GM23338 (cell line): ENCODE measurements around the gene CTNND2.

Experiments
- EZH2 ChIP-seq: fragments of 200-600 bp; sonication (generic); IDR thresholded peaks from one replicate; pipeline ENCODE4 v1.8.0; 2017; ENCODE audit warnings: antibody characterized with exemption, mild to moderate bottlenecking, low read depth; ENCODE audit not compliant: unreplicated experiment
- EZH2phosphoT487 ChIP-seq: fragments of 200-600 bp; sonication (generic); IDR thresholded peaks from one replicate; pipeline ENCODE4 v1.8.1; 2018; ENCODE audit warnings: antibody characterized with exemption; ENCODE audit not compliant: unreplicated experiment
- JUNB ChIP-seq: IDR thresholded peaks from one replicate; pipeline ENCODE4 v1.6.1; 2016; ENCODE audit warnings: antibody characterized with exemption; ENCODE audit not compliant: unreplicated experiment
- TF ChIP-seq, protein P1 (sequence below): IDR thresholded peaks from one replicate; pipeline ENCODE4 v1.6.1; 2018; ENCODE audit warnings: antibody characterized with exemption; ENCODE audit not compliant: unreplicated experiment
- TF ChIP-seq, protein P2 (sequence below), 2 experiments: fragments of 200-600 bp in 1 of 2; sonication (generic) in 1 of 2; conservative IDR thresholded peaks; 2 replicates each; pipeline versions ENCODE4 v1.5.1 to v1.6.1; 2016 to 2017; ENCODE audit warnings: antibody characterized with exemption in 2 of 2, low read depth in 2 of 2, mild to moderate bottlenecking in 2 of 2, moderate library complexity in 1 of 2

- TF ChIP-seq, protein P1, sequence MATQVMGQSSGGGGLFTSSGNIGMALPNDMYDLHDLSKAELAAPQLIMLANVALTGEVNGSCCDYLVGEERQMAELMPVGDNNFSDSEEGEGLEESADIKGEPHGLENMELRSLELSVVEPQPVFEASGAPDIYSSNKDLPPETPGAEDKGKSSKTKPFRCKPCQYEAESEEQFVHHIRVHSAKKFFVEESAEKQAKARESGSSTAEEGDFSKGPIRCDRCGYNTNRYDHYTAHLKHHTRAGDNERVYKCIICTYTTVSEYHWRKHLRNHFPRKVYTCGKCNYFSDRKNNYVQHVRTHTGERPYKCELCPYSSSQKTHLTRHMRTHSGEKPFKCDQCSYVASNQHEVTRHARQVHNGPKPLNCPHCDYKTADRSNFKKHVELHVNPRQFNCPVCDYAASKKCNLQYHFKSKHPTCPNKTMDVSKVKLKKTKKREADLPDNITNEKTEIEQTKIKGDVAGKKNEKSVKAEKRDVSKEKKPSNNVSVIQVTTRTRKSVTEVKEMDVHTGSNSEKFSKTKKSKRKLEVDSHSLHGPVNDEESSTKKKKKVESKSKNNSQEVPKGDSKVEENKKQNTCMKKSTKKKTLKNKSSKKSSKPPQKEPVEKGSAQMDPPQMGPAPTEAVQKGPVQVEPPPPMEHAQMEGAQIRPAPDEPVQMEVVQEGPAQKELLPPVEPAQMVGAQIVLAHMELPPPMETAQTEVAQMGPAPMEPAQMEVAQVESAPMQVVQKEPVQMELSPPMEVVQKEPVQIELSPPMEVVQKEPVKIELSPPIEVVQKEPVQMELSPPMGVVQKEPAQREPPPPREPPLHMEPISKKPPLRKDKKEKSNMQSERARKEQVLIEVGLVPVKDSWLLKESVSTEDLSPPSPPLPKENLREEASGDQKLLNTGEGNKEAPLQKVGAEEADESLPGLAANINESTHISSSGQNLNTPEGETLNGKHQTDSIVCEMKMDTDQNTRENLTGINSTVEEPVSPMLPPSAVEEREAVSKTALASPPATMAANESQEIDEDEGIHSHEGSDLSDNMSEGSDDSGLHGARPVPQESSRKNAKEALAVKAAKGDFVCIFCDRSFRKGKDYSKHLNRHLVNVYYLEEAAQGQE, result no peak
- TF ChIP-seq EZH2, result no peak
- TF ChIP-seq, protein P2, sequence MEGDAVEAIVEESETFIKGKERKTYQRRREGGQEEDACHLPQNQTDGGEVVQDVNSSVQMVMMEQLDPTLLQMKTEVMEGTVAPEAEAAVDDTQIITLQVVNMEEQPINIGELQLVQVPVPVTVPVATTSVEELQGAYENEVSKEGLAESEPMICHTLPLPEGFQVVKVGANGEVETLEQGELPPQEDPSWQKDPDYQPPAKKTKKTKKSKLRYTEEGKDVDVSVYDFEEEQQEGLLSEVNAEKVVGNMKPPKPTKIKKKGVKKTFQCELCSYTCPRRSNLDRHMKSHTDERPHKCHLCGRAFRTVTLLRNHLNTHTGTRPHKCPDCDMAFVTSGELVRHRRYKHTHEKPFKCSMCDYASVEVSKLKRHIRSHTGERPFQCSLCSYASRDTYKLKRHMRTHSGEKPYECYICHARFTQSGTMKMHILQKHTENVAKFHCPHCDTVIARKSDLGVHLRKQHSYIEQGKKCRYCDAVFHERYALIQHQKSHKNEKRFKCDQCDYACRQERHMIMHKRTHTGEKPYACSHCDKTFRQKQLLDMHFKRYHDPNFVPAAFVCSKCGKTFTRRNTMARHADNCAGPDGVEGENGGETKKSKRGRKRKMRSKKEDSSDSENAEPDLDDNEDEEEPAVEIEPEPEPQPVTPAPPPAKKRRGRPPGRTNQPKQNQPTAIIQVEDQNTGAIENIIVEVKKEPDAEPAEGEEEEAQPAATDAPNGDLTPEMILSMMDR (conservative IDR thresholded peaks at IDR 0.05; ENCODE audit: low read depth in 2 of 2), result no peak
- no peak for TF ChIP-seq EZH2phosphoT487
- no peak for TF ChIP-seq JUNB
Observed at GRCh38 chr5:11258001-11258400, 646.2 kb downstream of the CTNND2 start.
